ENCODE data around the gene B4GAT1. TPM values are rescaled to one million over a fixed set of nuclear protein-coding genes. Genes with fewer than 3 reads are reported as not detected.
A peak's percentile ranks its signal among the peaks of the same experiment; 100 is the strongest.

B4GAT1 gene
- total and polyA plus RNA-seq, 2 of the 13 experiments (the other 11 are each of a cell fraction or from before 2014, with no cell fraction given): 40.4 to 109 TPM

- TF ChIP-seq ZC3H4 (CRISPR knock-in tag; IDR thresholded peaks at IDR 0.05; ENCODE audit: borderline replicate concordance): no peak
- no peak for TF ChIP-seq CAMTA2 (CRISPR knock-in tag; IDR thresholded peaks at IDR 0.05; ENCODE audit: borderline replicate concordance)
- TF ChIP-seq ZNF552 (CRISPR knock-in tag; IDR thresholded peaks at IDR 0.05; ENCODE audit: borderline replicate concordance): no peak
- TF ChIP-seq ZMAT3 (CRISPR knock-in tag; conservative IDR thresholded peaks at IDR 0.05): no peak
- no peak for TF ChIP-seq TFE3 (CRISPR knock-in tag; IDR thresholded peaks at IDR 0.05)
- TF ChIP-seq SMARCE1 (IDR thresholded peaks at IDR 0.05; ENCODE audit: borderline replicate concordance): no peak
- TF ChIP-seq PHF8 (CRISPR knock-in tag; IDR thresholded peaks at IDR 0.05): no peak
- TF ChIP-seq CBX5 (CRISPR knock-in tag; IDR thresholded peaks at IDR 0.05; ENCODE audit: borderline replicate concordance): no peak
- TF ChIP-seq ZBTB40 (IDR thresholded peaks at IDR 0.05): no peak
- TF ChIP-seq ZBTB40 (CRISPR knock-in tag; IDR thresholded peaks at IDR 0.05): no peak
- 0 out of 2 replicates have a peak, but pooled peaks have one; percentile 19 for TF ChIP-seq ZFX (CRISPR knock-in tag; IDR thresholded peaks at IDR 0.05; ENCODE audit: low read depth)
- no peak for TF ChIP-seq LCORL (IDR thresholded peaks at IDR 0.05)
- no peak for TF ChIP-seq LCORL (CRISPR knock-in tag; IDR thresholded peaks at IDR 0.05)
- no peak for TF ChIP-seq TFDP2 (CRISPR knock-in tag; IDR thresholded peaks at IDR 0.05)
- TF ChIP-seq ZBTB46 (CRISPR knock-in tag; IDR thresholded peaks at IDR 0.05; ENCODE audit: borderline replicate concordance): no peak
- TF ChIP-seq RFXAP (CRISPR knock-in tag; IDR thresholded peaks at IDR 0.05; ENCODE audit: borderline replicate concordance): no peak
Observed at GRCh38 chr11:66365711-66366619, 18.5 kb upstream of the B4GAT1 start (continued).
